Hepatocyte (in vitro differentiated cells): ENCODE measurements around the gene SLC25A29. TPM values are rescaled to one million over a fixed set of nuclear protein-coding genes. Genes with fewer than 3 reads are reported as not detected.
"Not testable (repeated sequence)": the region's sequence is repeated elsewhere in the genome, so short reads cannot be mapped to it uniquely, and the experiment has no call there.

Source experiments
- DNase-seq: peaks from one replicate; pipeline ENCODE4 v3.0.0-alpha.2; 2016; ENCODE audit warnings: low spot score
- H2AFZ ChIP-seq: fragments of 200-600 bp; sonication (generic); 2 replicates; pipeline ENCODE4 v1.6.0; 2016; ENCODE audit warnings: antibody characterized with exemption, mild to moderate bottlenecking
- H3K27ac ChIP-seq: fragments of 200-600 bp; sonication (generic); 2 replicates; pipeline ENCODE4 v1.5.1; 2016; ENCODE audit warnings: mild to moderate bottlenecking
- H3K27me3 ChIP-seq: fragments of 200-600 bp; sonication (generic); 2 replicates; pipeline ENCODE4 v1.6.1; 2016
- H3K36me3 ChIP-seq: fragments of 200-600 bp; sonication (generic); replicated peaks from 2 replicates; pipeline ENCODE4 v1.5.1; 2016; ENCODE audit warnings: low read depth; ENCODE audit not compliant: insufficient read depth
- H3K4me1 ChIP-seq: fragments of 200-600 bp; sonication (generic); 2 replicates; pipeline ENCODE4 v1.5.1; 2016; ENCODE audit warnings: mild to moderate bottlenecking, moderate library complexity; ENCODE audit not compliant: insufficient read depth
- H3K4me2 ChIP-seq: fragments of 200-600 bp; sonication (generic); 2 replicates; pipeline ENCODE4 v1.6.0; 2016
- H3K4me3 ChIP-seq: fragments of 200-600 bp; sonication (generic); 2 replicates; pipeline ENCODE4 v1.5.1; 2016; ENCODE audit warnings: mild to moderate bottlenecking
- H3K79me2 ChIP-seq: fragments of 200-600 bp; sonication (generic); 2 replicates; pipeline ENCODE4 v1.6.0; 2017; ENCODE audit warnings: mild to moderate bottlenecking
- H3K9me2 ChIP-seq: fragments of 200-600 bp; sonication (generic); replicated peaks from 2 replicates; pipeline ENCODE4 v1.6.0; 2017; ENCODE audit warnings: mild to moderate bottlenecking; ENCODE audit not compliant: insufficient read depth
- H3K9me3 ChIP-seq: fragments of 200-600 bp; sonication (generic); 2 replicates; pipeline ENCODE4 v1.5.1; 2016; ENCODE audit warnings: low read depth, mild to moderate bottlenecking
- H4K20me1 ChIP-seq: fragments of 200-600 bp; sonication (generic); 2 replicates; pipeline ENCODE4 v1.6.0; 2016; ENCODE audit warnings: mild to moderate bottlenecking; ENCODE audit not compliant: insufficient read depth, poor library complexity, severe bottlenecking
- CTCF ChIP-seq: fragments of 200-600 bp; sonication (generic); IDR thresholded peaks from 2 replicates; pipeline ENCODE4 v1.5.1; 2016; ENCODE audit warnings: antibody characterized with exemption, mild to moderate bottlenecking; ENCODE audit not compliant: poor library complexity
- EZH2 ChIP-seq: fragments of 200-600 bp; sonication (generic); IDR thresholded peaks from 2 replicates; pipeline ENCODE4 v1.6.1; 2016; ENCODE audit warnings: antibody characterized with exemption, mild to moderate bottlenecking, borderline replicate concordance
- EZH2phosphoT487 ChIP-seq: fragments of 200-600 bp; sonication (generic); IDR thresholded peaks from one replicate; pipeline ENCODE4 v1.6.1; 2018; ENCODE audit warnings: antibody characterized with exemption, mild to moderate bottlenecking, low read depth, moderate library complexity; ENCODE audit not compliant: unreplicated experiment, severe bottlenecking
- WGBS: methylation state at CpG from one replicate; pipeline ENCODE4 v1.1.6; 2016; ENCODE audit warnings: low lambda C conversion rate; ENCODE audit errors: missing lambda C conversion rate; 5-methylcytosine and 5-hydroxymethylcytosine counted together
- polyA plus RNA-seq: library from polyadenylated mRNA; unstranded; fragments of >200 nt; fragmentation: Nextera tagmentation; extraction: Ambion mirVana; gene quantifications from 2 replicates; pipeline ENCODE4 v1.2.1, GENCODE V29; 2016
- total RNA-seq: library from RNA; depleted of rRNA; stranded (reverse); fragments of >200 nt; gene quantifications from 2 replicates; pipeline ENCODE4 v1.2.3, GENCODE V29; 2014

SLC25A29 gene
- total and polyA plus RNA-seq, 2 experiments from 2014 or later, result 73.1 to 90.1 TPM

GRCh38 chr14:100290607-100291304 lies 15.5 kb downstream of the SLC25A29 start:
- H3K9me3 ChIP-seq, result no peaks in the 10 kb centered on the region
- no peak overlapping the region for H3K27ac ChIP-seq
- H3K9me2 ChIP-seq, result no peaks in the 10 kb centered on the region
- TF ChIP-seq EZH2 (no peak), EZH2phosphoT487 (no peak), CTCF (no peak)
- H3K4me1 ChIP-seq, result peaks cover 2% of the 10 kb centered on the region
- no peaks in the 10 kb centered on the region for H4K20me1 ChIP-seq
- no peak overlapping the region for H3K4me3 ChIP-seq
- H3K4me2 ChIP-seq, result no peak overlapping the region
- H3K79me2 ChIP-seq, result peaks cover 2% of the 10 kb centered on the region
- no peaks in the 10 kb centered on the region for H3K36me3 ChIP-seq
- no peaks in the 10 kb centered on the region for H3K27me3 ChIP-seq
- WGBS, result 92% methylated on average over 12 of the region's 12 CpGs
- DNase-seq, result no peak
- no peak overlapping the region for H2AFZ ChIP-seq

GRCh38 chr14:100289916-100290606 lies 16.2 kb downstream of the SLC25A29 start:
- no peak overlapping the region for H3K4me2 ChIP-seq
- no peak for TF ChIP-seq EZH2
- no peak for TF ChIP-seq CTCF
- no peak for TF ChIP-seq EZH2phosphoT487
- DNase-seq, result no peak

GRCh38 chr14:100288382-100289185 lies 17.7 kb downstream of the SLC25A29 start:
- Histone ChIP-seq H3K36me3 (no peaks in the 10 kb centered on the region), H3K4me2 (no peak overlapping the region), H3K27me3 (no peaks in the 10 kb centered on the region), H3K27ac (no peak overlapping the region), H3K9me3 (no peaks in the 10 kb centered on the region), H3K9me2 (no peaks in the 10 kb centered on the region), H3K79me2 (peaks cover 2% of the 10 kb centered on the region), H3K4me3 (no peak overlapping the region), H4K20me1 (no peaks in the 10 kb centered on the region), H3K4me1 (peaks cover 2% of the 10 kb centered on the region), H2AFZ (no peak overlapping the region)
- WGBS, result 87% methylated on average over 12 of the region's 12 CpGs
- no peak for DNase-seq
- TF ChIP-seq CTCF, result no peak
- no peak for TF ChIP-seq EZH2phosphoT487
- TF ChIP-seq EZH2, result no peak

More at GRCh38 chr14:100289916-100290606, 16.2 kb downstream of the SLC25A29 start:
- Histone ChIP-seq H3K9me3 (no peaks in the 10 kb centered on the region), H3K79me2 (peaks cover 2% of the 10 kb centered on the region), H3K4me3 (no peak overlapping the region), H3K27ac (no peak overlapping the region), H3K27me3 (no peaks in the 10 kb centered on the region), H4K20me1 (no peaks in the 10 kb centered on the region), H3K4me1 (peaks cover 2% of the 10 kb centered on the region), H3K9me2 (no peaks in the 10 kb centered on the region), H2AFZ (no peak overlapping the region), H3K36me3 (no peaks in the 10 kb centered on the region)
- WGBS, result 85% methylated on average over 9 of the region's 9 CpGs

GRCh38 chr14:100287998-100288295 lies 18.3 kb downstream of the SLC25A29 start:
- not testable (repeated sequence) for H3K27me3 ChIP-seq, H2AFZ ChIP-seq, DNase-seq

More at GRCh38 chr14:100287998-100288295, 18.3 kb downstream of the SLC25A29 start:
- not testable (repeated sequence) for H3K4me2 ChIP-seq, H3K27ac ChIP-seq, H3K9me2 ChIP-seq, H3K4me3 ChIP-seq, H3K9me3 ChIP-seq, H3K4me1 ChIP-seq, H4K20me1 ChIP-seq, H3K79me2 ChIP-seq, H3K36me3 ChIP-seq
- WGBS, result 86% methylated on average over 8 of the region's 8 CpGs
